ENCODE measurements around the gene STAT6.

Gene STAT6

GRCh38 chr12:57098546-57098945 lies 12.6 kb downstream of the STAT6 start:
- no peak for DNase-seq

- DNase-seq = no peak
Measured at GRCh38 chr12:57097554-57097835, 13.7 kb downstream of the STAT6 start.

- DNase-seq = no peak
Measured at GRCh38 chr12:57096748-57097553, 14.2 kb downstream of the STAT6 start.

GRCh38 chr12:57096099-57096572 lies 15.0 kb downstream of the STAT6 start:
- DNase-seq = no peak

- DNase-seq = no peak
Measured at GRCh38 chr12:57095440-57095839, 15.7 kb downstream of the STAT6 start.

- no peak for DNase-seq
Measured at GRCh38 chr12:57094208-57095160, 16.7 kb downstream of the STAT6 start.

- DNase-seq = peak; percentile 75
Measured at GRCh38 chr12:57093415-57094207, 17.6 kb downstream of the STAT6 start.

GRCh38 chr12:57092876-57093414 lies 18.2 kb downstream of the STAT6 start:
- DNase-seq = no peak

- DNase-seq = no peak
Measured at GRCh38 chr12:57092529-57092862, 18.7 kb downstream of the STAT6 start.

- no peak for DNase-seq
Measured at GRCh38 chr12:57091638-57092528, 19.3 kb downstream of the STAT6 start.

GRCh38 chr12:57090924-57091637 lies 20.1 kb downstream of the STAT6 start:
- no peak for DNase-seq

- DNase-seq = no peak
Measured at GRCh38 chr12:57090490-57090889, 20.7 kb downstream of the STAT6 start.

- DNase-seq = peak; percentile 60
Measured at GRCh38 chr12:57089271-57090245, 21.6 kb downstream of the STAT6 start.

GRCh38 chr12:57088354-57089270 lies 22.6 kb downstream of the STAT6 start, which contains the start of gene NAB2:
Gene NAB2 (plus strand): TSS chr12:57089114. CDS start chr12:57089272, 158 bp downstream.
- DNase-seq = peak; percentile 82

- DNase-seq = peak; percentile 81
Measured at GRCh38 chr12:57087691-57088353, 23.3 kb downstream of the STAT6 start.

- peak; percentile 95 for DNase-seq
Measured at GRCh38 chr12:57087010-57087690, 24.0 kb downstream of the STAT6 start.

- DNase-seq = peak; percentile 70
Measured at GRCh38 chr12:57086493-57087009, 24.6 kb downstream of the STAT6 start.

Data from stimulated activated CD4-positive, alpha-beta T cell treated with anti-CD3 and anti-CD28 coated beads, Interleukin-4, amount 100 ng/mL, for 1 hour (primary cell).